Heart left ventricle (tissue), 13 donors: ENCODE measurements around the gene TNPO3.
A peak's percentile ranks its signal among the peaks of the same experiment; 100 is the strongest.

Experiments
- CTCF ChIP-seq, 12 donors: fragments of 200-600 bp; sonication (generic) in 4 of 12; IDR thresholded peaks; one replicate each; pipeline versions ENCODE4 v1.5.0 to v1.8.0; 2018 to 2022; ENCODE audit warnings: antibody characterized with exemption in 12 of 12, mild to moderate bottlenecking in 5 of 12
- POLR2A ChIP-seq, 2 donors: fragments of 450-650 bp; IDR thresholded peaks; one replicate each; pipeline ENCODE4 v1.6.1; 2017; ENCODE audit warnings: antibody characterized with exemption in 2 of 2, mild to moderate bottlenecking in 2 of 2, moderate library complexity in 2 of 2
- donor health status: ischemic (EF 13 %, LVEDD 7.1; RV severe dilation, severe dysfunction).
- donor health status: DM: no; HTN: yes; CAD: no.
- donor health status: DM: no; HTN: no; CAD: no.
- donor health status: ischemic (EF 25% LVEDD 6.9; RV normal size, moderate dysfunction).
- donor health status: ischemic (EF 25% LVEDD 5.7; RV mildly dilated, moderate dysfunction).
- donor health status: ischemic (EF 35%, LVEDD 5.7; RV mildly dilated, moderate dysfunction).
- donor health status: nonischemic (EF 11% LVEDD 7.7; RV severe dilation, severe dysfunction).
- donor health status: DM: yes; HTN: yes; CAD: no.
- donor health status: PGD.
- donor health status: ischemic (EF 29% LVEDD 5.4; RV normal size, mild dysfunction).
- donor health status: nonischemic (EF 23%, LVEDD 6.1; RV moderate dilation, normal function).

GRCh38 chr7:129091484-129092002 is 36.6 kb upstream of the TNPO3 start:
- TF ChIP-seq CTCF (IDR thresholded peaks at IDR 0.05) (peak; percentile 89 to 98 (median 95)), POLR2A (IDR thresholded peaks at IDR 0.05) (no peak)
